SH-SY5Y (cell line): ENCODE data around the gene DLG2.

Experiments
- GATA2 ChIP-seq: IDR thresholded peaks from 2 replicates; pipeline ENCODE4 v1.6.1; 2011; ENCODE audit warnings: mild to moderate bottlenecking, low read depth, low read length
- GATA3 ChIP-seq: IDR thresholded peaks from 2 replicates; pipeline ENCODE4 v1.6.1; 2011; ENCODE audit warnings: low read depth, mild to moderate bottlenecking, low read length, moderate library complexity

DLG2 gene

DNA sequence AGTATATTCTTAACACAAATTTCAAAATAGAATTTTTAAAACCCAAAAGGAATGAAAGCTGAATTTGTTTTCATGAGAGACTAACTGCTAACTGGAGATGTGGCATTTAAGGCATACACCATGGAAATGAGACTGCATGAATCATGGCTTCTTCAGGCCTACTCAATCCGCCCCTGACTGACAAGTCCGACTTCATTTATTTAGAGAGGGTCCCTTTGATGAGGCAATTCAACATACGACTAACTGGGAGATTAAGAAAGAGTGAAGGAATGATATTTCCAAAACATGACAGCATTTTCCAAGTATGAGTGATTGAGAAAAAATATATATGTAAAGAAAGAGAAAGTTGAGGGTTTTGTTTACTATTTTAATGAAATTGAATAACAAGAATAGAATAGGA is 720.1 kb downstream of the DLG2 start:
- TF ChIP-seq GATA2 (no peak), GATA3 (no peak)

DNA sequence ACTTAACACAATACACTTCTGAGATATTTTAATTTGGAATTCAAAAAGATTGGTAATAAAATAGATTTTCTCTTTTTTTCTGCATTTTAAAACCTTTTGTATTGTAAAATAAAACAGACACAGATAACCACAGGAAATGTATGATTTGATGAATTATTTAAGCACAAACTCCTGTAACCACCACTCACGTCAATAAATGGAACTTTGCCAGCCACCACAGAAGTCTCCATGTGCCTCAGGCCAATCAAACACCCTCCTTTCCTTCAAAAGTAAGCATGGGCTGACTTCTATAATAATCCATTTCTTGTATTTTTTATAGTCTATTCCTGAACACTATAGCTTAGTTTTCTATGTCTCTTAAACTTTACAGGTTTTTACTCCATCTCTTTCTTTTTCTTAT is 721.7 kb downstream of the DLG2 start:
- TF ChIP-seq GATA3 (no peak), GATA2 (no peak)

DNA sequence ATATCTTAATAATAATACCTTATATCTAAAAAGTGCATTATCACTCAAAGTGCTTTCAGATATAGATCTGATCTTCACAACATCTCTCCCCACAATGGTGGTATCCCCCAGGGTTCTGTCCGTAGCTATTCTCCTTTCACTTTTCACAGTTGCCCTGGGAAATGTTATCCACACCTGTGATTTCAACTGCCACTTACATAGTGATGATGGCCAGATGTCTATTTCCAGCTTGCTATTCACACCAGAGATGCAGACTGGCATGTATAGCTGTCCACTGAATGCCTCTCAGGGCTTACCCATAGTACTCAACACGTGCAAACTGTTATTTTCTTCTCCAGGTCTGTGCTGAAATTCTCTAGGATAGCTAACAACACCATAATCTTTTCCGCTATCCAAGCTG is 724.7 kb downstream of the DLG2 start:
- TF ChIP-seq GATA2 (no peak), GATA3 (no peak)

DNA sequence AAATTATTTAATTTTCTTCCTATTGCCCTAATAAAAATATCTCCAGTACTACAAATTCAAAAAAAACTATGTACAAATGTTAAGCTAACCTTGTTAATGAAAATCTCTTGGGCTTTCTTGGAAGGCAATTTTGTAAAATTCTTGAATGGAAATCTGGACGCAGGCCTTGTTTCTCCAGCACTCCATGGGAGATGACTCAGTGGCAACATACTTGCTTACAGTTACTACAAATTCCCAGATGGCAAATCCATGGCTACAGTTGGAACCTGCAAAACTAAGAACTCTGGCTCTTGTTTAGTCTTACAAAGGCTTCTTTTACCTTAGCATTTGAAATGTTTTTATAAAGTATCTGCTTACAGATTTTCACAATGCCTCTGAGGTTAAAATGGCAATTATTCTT is 725.2 kb downstream of the DLG2 start:
- no peak for TF ChIP-seq GATA3

DNA sequence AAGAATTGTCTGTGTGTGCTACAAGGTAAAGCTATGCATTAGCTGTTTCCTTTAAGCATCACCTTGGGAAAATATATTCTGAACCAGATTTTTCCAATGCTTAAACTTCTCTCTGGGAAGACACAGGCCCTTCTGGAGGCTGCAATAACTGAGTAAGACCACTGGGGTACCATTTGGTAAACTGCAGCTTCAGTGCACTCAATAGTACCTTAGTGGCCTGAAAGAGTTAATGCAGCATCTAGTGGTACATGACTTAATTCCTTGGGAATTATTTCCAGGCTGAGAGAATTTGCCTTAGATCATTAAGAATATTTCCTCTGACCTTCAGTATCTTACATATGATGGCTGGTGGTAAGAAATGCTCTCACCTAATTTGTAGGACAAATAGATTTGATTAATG is 727.4 kb downstream of the DLG2 start:
- TF ChIP-seq GATA2 (no peak), GATA3 (no peak)

DNA sequence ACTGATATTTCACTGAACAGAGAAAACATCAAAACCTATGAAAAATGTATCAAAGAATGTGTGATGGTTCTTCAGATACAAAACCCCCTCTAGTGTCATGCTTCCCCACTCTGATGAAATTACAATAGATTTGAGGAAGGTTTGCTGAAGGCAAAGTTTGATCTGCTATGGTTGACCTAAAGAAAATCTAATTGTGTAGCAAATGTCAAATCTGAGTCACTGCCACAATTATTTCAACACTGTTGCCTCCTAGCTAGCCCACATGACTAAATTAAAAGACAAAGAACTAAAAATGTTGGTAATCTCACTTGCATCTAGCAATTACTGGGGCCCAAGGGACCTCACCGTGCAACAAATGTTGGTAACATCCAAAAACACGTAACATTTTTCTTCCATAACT is 728.0 kb downstream of the DLG2 start:
- no peak for TF ChIP-seq GATA3
- TF ChIP-seq GATA2: no peak

DNA sequence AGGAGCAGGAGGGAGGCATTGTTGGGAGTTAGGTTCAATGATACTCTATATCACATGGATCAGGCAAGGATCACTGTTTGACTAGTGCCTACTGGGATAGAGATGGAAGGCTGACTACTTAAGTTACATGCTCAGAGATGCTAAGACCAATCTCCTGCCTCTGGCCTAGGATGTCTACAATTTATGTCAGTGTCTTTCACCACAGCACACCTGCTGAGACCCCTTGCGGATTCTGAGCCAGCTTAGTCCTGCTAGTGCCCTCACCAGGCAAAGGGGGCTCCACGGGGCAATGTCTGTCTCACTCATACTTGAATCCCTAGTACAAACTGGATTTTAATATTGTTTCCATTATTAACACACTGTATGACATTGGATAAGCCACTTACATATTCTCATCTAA is 732.5 kb downstream of the DLG2 start:
- TF ChIP-seq GATA2: no peak
- TF ChIP-seq GATA3: no peak

DNA sequence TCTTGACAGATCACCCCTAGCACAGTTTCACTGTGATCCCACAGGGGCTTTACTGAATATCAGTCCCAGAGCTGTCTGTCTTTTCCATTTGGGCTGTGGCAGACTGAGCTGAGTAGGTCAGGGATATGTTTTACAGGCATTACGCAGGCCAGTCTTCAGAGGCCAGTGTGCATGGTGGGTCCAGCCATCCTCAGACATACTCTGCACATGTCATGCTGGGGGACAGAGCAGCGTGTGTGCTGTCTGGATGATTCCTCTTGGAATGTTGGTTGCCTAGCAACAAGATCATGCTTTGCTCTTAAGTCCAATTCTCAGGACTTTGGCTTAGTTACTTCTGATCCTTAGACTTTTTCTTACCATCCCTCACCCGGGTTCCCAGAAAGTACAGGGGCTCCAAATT is 736.5 kb downstream of the DLG2 start:
- TF ChIP-seq GATA3: no peak
- no peak for TF ChIP-seq GATA2

DNA sequence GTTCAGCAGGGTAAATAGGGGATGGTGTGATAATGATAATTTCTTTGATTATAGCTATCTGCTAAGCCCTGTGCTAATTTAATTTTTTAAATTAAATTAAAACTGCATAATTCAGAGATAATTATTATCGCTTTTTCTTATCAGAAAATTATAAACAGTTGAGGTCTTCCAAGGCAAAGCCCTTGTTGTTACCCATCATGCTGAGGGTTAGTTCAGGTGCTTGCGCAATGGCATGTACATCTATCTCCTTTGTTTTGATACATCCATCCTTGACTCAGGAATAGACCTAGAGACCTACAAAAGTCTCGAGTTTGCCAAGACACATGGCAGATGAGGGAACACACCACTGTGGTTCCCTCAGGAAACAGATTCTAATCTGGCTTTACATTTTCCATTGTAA is 737.6 kb downstream of the DLG2 start:
- no peak for TF ChIP-seq GATA2

DNA sequence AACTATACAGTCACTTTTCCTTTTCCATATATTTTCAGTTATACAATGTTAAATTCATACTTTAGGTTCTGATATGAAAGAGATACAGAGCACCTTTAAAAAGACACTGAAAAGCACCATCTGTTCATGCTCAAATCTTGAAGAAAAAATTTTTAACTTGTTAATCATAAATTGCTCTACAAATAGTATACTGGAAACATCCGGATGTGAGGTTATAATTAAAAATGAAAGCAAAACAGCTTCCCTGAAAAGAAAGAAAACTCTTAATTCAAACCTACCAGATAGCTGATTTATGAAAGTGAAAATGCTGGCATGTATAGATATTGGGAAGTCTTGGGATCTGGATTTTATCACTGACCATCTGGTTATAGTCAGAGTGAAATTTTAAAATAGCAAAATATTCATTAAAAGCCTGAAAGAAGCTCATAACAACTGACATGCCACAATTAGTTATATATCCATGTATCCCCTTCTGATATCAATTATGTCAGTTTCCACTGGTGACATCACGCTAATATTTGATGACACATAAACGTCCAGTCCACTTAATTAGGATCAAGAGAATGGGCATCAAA is 740.0 kb downstream of the DLG2 start:
- TF ChIP-seq GATA3: no peak
- no peak for TF ChIP-seq GATA2

DNA sequence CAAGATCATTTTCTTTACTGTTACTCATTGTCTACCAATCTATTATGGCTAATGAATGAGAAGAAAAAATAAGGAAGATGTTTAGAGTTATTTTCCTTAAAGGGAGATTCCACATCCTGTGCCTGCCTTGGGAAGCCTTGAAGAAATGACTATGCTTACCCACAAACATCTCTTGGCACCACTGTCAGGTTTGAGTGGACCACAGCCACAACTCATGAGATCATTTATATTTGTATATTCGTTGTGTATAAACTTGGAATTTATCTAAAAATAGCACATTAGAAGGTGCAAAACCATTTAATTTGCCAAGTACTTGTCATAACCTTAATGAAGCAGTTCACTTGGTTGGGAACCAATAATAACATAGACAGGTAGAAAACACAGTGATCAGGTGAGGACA is 740.8 kb downstream of the DLG2 start:
- TF ChIP-seq GATA3 (no peak), GATA2 (no peak)

DNA sequence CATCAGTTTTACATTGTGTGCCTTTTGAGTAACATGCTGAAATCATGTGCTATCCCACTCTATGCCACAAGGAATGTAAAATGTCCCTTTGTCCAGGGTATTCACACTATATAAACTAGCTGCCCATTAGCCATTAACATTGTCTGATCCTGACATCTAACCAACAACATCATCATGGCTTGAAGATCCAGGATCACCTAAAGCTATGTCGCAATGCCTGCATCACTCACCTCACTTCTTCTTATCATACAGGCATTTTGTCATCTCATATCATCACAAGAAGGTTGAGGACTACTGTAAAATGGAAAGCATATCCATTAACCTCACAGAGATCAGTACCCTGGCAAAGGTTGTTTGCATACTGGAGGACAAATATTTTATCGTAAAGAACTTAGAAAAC is 742.3 kb downstream of the DLG2 start:
- TF ChIP-seq GATA2: no peak
- TF ChIP-seq GATA3: no peak

DNA sequence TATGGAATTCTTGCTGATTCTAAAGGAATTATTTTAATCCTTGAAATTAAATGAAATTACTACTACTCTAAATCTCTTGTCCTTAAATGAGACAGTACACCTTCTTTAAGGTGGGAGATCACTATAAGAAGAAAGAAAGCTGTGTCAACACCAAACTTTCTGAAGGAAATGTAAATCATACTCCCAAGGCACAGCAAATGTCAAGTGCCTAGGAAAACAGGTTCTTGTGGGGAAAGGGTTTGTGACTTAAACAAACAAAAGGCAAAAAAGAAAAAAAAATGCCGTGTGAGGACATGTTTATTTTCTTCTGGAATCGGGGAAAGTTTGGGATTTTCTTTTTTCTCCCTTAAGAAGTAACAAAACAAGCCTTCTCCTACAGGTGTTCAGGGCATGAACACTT is 745.1 kb downstream of the DLG2 start:
- TF ChIP-seq GATA3 (no peak), GATA2 (no peak)

DNA sequence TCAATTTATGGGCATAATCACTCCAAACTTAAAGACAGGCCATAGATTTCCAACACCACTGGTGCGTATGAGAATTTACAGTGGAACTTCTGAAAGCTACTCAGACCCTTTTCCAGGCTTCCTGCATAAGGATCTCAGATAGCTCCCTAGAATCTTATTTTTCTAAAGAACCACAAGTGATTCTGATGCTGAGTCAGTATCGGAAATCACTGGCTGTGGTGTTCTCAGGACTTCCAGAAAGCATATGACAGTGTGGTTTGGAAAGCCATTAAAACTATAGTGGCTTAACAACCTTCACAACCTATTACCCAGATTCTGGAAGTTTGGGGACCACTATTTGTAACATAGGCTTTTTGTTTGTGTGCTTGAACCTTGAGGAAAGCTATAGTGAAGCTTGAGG is 756.0 kb downstream of the DLG2 start:
- TF ChIP-seq GATA2 (no peak), GATA3 (no peak)

DNA sequence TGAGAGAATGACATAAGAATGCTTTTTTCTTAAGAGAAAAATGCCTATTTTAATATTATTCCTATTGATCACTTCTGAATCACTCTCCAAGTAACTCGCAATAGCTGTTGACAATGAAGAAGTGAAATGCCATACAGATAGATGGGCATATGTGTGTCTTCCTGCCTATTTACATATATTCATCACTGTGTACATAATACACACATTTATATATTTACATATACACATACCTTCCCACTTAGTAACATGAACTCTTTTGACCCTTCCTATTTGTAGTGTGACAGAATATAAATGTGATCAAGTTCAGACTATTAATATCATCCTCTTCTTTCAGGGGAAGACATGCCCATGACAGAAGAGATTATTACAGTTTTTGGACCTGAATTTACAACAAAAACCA is 756.7 kb downstream of the DLG2 start:
- TF ChIP-seq GATA3 (no peak), GATA2 (no peak)

DNA sequence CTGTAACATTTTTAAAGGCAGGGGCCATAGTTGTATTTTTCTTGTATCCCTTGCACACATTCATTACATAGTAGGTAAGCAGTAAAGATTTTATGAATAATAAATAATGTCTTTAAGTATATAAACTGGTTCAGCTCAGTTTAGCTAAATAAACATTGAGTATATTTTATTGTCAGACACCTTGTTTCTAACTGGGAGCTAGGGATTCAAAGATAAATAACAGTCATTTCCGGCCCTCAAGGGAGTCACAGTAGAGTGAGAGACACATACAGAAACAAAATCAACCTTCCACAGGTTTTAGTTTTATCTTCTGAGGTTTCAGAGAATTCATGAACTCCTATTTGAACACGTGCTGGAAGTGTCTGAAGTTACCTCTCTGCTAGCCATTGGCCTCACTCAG is 760.2 kb downstream of the DLG2 start:
- TF ChIP-seq GATA2: no peak

DNA sequence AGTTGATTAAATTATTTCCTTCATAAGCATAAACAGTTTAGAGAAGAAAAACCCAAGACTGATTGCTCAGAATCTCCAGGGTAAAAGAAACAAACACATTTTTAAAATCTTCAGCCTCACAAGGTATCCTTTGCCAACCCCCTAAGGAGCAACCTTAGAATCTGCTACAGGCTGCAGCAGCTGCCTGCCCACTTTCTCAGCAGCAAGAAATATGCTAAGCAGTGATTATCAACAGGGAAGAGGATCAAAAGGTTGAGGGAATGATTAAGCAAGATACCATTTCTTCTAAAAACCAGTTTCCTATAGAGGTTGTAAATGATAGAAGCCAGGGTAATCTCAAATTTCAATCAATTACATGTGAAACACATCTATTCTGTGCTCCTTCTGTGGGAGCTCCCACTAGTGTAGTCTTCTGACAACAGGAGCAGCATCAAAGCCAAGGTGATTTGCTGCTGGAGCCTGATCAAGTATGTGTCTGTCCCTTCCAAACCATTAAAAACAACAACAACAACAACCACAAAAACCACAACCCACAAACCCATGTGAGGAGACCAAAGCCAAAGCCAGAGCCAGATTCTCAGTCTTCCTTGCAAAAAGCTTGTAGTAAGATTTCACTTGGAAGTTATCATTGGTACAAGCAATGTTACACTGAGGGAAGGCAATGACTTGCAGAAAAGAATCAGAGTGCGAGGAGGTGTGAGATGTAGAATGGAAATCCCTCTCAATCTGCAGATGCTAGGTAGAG is 761.2 kb downstream of the DLG2 start:
- TF ChIP-seq GATA3 (no peak), GATA2 (no peak)
